ENCODE data around the gene KATNB1.
"Not testable (repeated sequence)": the region's sequence is repeated elsewhere in the genome, so short reads cannot be mapped to it uniquely, and the experiment has no call there.

The KATNB1 gene

GRCh38 chr16:57701759-57702371 lies 33.7 kb upstream of the KATNB1 start:
- DNase-seq: no peak

GRCh38 chr16:57703416-57704010 lies 32.1 kb upstream of the KATNB1 start:
- no peak for DNase-seq

- no peak for DNase-seq
Measured at GRCh38 chr16:57704011-57704904, 31.3 kb upstream of the KATNB1 start.

- DNase-seq: no peak
Measured at GRCh38 chr16:57704905-57705852, 30.4 kb upstream of the KATNB1 start.

- no peak for DNase-seq
Measured at GRCh38 chr16:57706717-57707116, 28.9 kb upstream of the KATNB1 start.

GRCh38 chr16:57707331-57707730 lies 28.2 kb upstream of the KATNB1 start:
- no peak for DNase-seq

GRCh38 chr16:57708168-57708567 lies 27.4 kb upstream of the KATNB1 start:
- DNase-seq: no peak

GRCh38 chr16:57709663-57710062 lies 25.9 kb upstream of the KATNB1 start:
- DNase-seq: no peak

- DNase-seq: no peak
Measured at GRCh38 chr16:57711346-57711745, 24.2 kb upstream of the KATNB1 start.

- no peak for DNase-seq
Measured at GRCh38 chr16:57711993-57712392, 23.6 kb upstream of the KATNB1 start.

- DNase-seq: not testable (repeated sequence)
Measured at GRCh38 chr16:57712569-57712968, 23.0 kb upstream of the KATNB1 start.

- no peak for DNase-seq
Measured at GRCh38 chr16:57713596-57713995, 22.0 kb upstream of the KATNB1 start.

GRCh38 chr16:57714047-57714446 lies 21.5 kb upstream of the KATNB1 start:
- no peak for DNase-seq

GRCh38 chr16:57720142-57720575 lies 15.4 kb upstream of the KATNB1 start:
- peak in 1 of 2 experiments; percentile 1 for DNase-seq

- no peak for DNase-seq
Measured at GRCh38 chr16:57721356-57722209, 14.0 kb upstream of the KATNB1 start.

- DNase-seq: no peak
Measured at GRCh38 chr16:57722210-57722499, 13.4 kb upstream of the KATNB1 start.

- DNase-seq: no peak
Measured at GRCh38 chr16:57722651-57723050, 12.9 kb upstream of the KATNB1 start.

- DNase-seq: no peak
Measured at GRCh38 chr16:57723170-57723569, 12.4 kb upstream of the KATNB1 start.

- DNase-seq: no peak
Measured at GRCh38 chr16:57724531-57724930, 11.0 kb upstream of the KATNB1 start.

- DNase-seq: no peak
Measured at GRCh38 chr16:57725151-57725550, 10.4 kb upstream of the KATNB1 start.

- no peak for DNase-seq
Measured at GRCh38 chr16:57725554-57725953, 10.0 kb upstream of the KATNB1 start.

- DNase-seq: no peak
Measured at GRCh38 chr16:57725976-57726375, 9.6 kb upstream of the KATNB1 start.
